K562 (cell line): ENCODE data around the gene MGAT1. TPM values are rescaled to one million over a fixed set of nuclear protein-coding genes. Genes with fewer than 3 reads are reported as not detected.
A peak's percentile ranks its signal among the peaks of the same experiment; 100 is the strongest.

ENCODE experiments used
- ATAC-seq: fragments of 200-7000 bp; cut with Tn5 transposase; 3 replicates; pipeline ENCODE4 v1.9.1; 2020; ENCODE audit warnings: moderate library complexity
- BruUV-seq: library from RNA; stranded (reverse); fragments of 400-500 nt; replicated peaks from 2 replicates; lab custom pipeline; 2021; lab: Mats Ljungman, UMichigan
- CTCF ChIA-PET: fragments of 300-600 bp; formaldehyde crosslinking; extraction: SDS; loops from one replicate; lab custom pipeline; 2021; ENCODE audit warnings: low intra/inter-chr PET ratio; lab: Yijun Ruan, JAX
- POLR2A ChIA-PET: fragments of 300-600, 350-650 bp; sonication (Branson Sonifier 250); formaldehyde crosslinking; extraction: SDS; loops from one replicate; lab custom pipeline; 2021; ENCODE audit warnings: antibody characterized with exemption, inconsistent platforms; lab: Yijun Ruan, JAX
- DNase-seq, 4 experiments: peaks; one replicate each; pipeline versions ENCODE4 v3.0.0 to v3.0.0-alpha.2; 2011 to 2018; ENCODE audit warnings: low spot score in 3 of 4, mixed read lengths in 3 of 4; ENCODE audit errors: extremely low read depth in 1 of 4
- FAIRE-seq: peaks from 2 replicates; lab custom pipeline; 2011; peaks lifted over from hg19 to GRCh38; lab: Jason Lieb, UNC
- H2AFZ ChIP-seq: 2 replicates; pipeline ENCODE4 v1.6.0; 2011; ENCODE audit warnings: low read depth, low read length, control low read depth, inconsistent platforms
- H3K27ac ChIP-seq: fragments of 200-600 bp; 3 replicates; pipeline ENCODE4 v1.8.0; 2011; ENCODE audit warnings: low read depth, mild to moderate bottlenecking, control low read depth, inconsistent platforms, low read length, moderate library complexity, mixed read lengths; ENCODE audit errors: extremely low read depth
- H3K27me3 ChIP-seq, 2 experiments: fragments of 300-600 bp in 1 of 2; 2 replicates in 1 of 2; 3 replicates in 1 of 2; pipeline versions ENCODE4 v1.6.0 to v1.8.0; 2011; ENCODE audit warnings: inconsistent platforms in 2 of 2, low read length in 2 of 2, mild to moderate bottlenecking in 1 of 2, mixed read lengths in 1 of 2, moderate library complexity in 1 of 2; ENCODE audit not compliant: control insufficient read depth in 2 of 2, insufficient read depth in 2 of 2
- H3K36me3 ChIP-seq: fragments of 300-600 bp; 3 replicates; pipeline ENCODE4 v1.8.0; 2011; ENCODE audit warnings: mild to moderate bottlenecking, low read length, inconsistent platforms; ENCODE audit not compliant: control insufficient read depth, insufficient read depth
- H3K4me1 ChIP-seq, 2 experiments: fragments of 200-600 bp in 1 of 2; replicated peaks in 1 of 2; 2 replicates in 1 of 2; 3 replicates in 1 of 2; pipeline versions ENCODE4 v1.5.1 to v1.8.0; 2011; ENCODE audit warnings: inconsistent platforms in 2 of 2, low read length in 2 of 2, mild to moderate bottlenecking in 1 of 2, mixed read lengths in 1 of 2, moderate library complexity in 1 of 2; ENCODE audit not compliant: control insufficient read depth in 2 of 2, insufficient read depth in 2 of 2
- H3K4me2 ChIP-seq: 2 replicates; pipeline ENCODE4 v1.6.1; 2011; ENCODE audit warnings: low read length, control low read depth, inconsistent platforms, mixed read lengths; ENCODE audit not compliant: insufficient read depth
- H3K4me3 ChIP-seq: fragments of 200-600 bp; sonication (generic), shearing (Covaris generic); 2 replicates; pipeline ENCODE4 v1.5.1; 2016; ENCODE audit warnings: control low read depth, inconsistent platforms
- H3K79me2 ChIP-seq: fragments of 200-600 bp; 3 replicates; pipeline ENCODE4 v1.8.0; 2011; ENCODE audit warnings: low read length, inconsistent platforms; ENCODE audit not compliant: control insufficient read depth, insufficient read depth
- H3K9ac ChIP-seq, 2 experiments: 2 replicates each; pipeline versions ENCODE4 v1.6.0 to v1.6.1; 2011; ENCODE audit warnings: low read depth in 2 of 2, low read length in 2 of 2, control low read depth in 1 of 2, inconsistent platforms in 1 of 2, mild to moderate bottlenecking in 1 of 2, mixed read lengths in 1 of 2; ENCODE audit not compliant: insufficient read depth in 1 of 2
- H3K9me1 ChIP-seq: one replicate; pipeline ENCODE4 v1.6.0; 2011; ENCODE audit warnings: inconsistent platforms, mild to moderate bottlenecking, low read length, moderate library complexity; ENCODE audit not compliant: control insufficient read depth, insufficient read depth
- H3K9me3 ChIP-seq: replicated peaks from 2 replicates; pipeline ENCODE4 v1.5.1; 2011; ENCODE audit warnings: low read depth, low read length, inconsistent platforms; ENCODE audit not compliant: control insufficient read depth, insufficient read depth
- H4K20me1 ChIP-seq: replicated peaks from 2 replicates; pipeline ENCODE4 v1.6.1; 2011; ENCODE audit warnings: low read length, inconsistent platforms, mixed read lengths; ENCODE audit not compliant: control insufficient read depth, insufficient read depth
- EHMT2 ChIP-seq: fragments of 450-650 bp; IDR thresholded peaks from 2 replicates; pipeline ENCODE4 v1.6.1; 2018; ENCODE audit warnings: antibody characterized with exemption
- ETV1 ChIP-seq: fragments of 450-650 bp; conservative IDR thresholded peaks from 2 replicates; pipeline ENCODE4 v1.6.1; 2016; ENCODE audit warnings: missing genetic modification characterization, control low read depth, low read depth, missing compliant biosample characterization
- FUS ChIP-seq: fragments of 200-400 bp; formaldehyde crosslinking; optimal IDR thresholded peaks from 2 replicates; pipeline ENCODE3; 2017; ENCODE audit warnings: low read depth, low read length
- GTF2F1 ChIP-seq: IDR thresholded peaks from 2 replicates; pipeline ENCODE4 v1.6.1; 2011; ENCODE audit warnings: low read depth, low read length, improper control_type of control experiment
- MAFF ChIP-seq: IDR thresholded peaks from 2 replicates; pipeline ENCODE4 v1.6.1; 2012; ENCODE audit warnings: low read length, improper control_type of control experiment
- PHF21A ChIP-seq: fragments of 450-650 bp; IDR thresholded peaks from 2 replicates; pipeline ENCODE4 v1.6.1; 2017; ENCODE audit warnings: low read depth, borderline replicate concordance
- SRF ChIP-seq, 2 experiments: fragments of 250-450, 450-650 bp in 1 of 2; sonication (Bioruptor Pico) in 1 of 2; sonication (generic) in 1 of 2; formaldehyde crosslinking; IDR thresholded peaks; 2 replicates each; pipeline versions ENCODE4 v1.5.0 to v1.5.1; 2020 to 2022; ENCODE audit warnings: mild to moderate bottlenecking in 1 of 2, missing genetic modification reagents in 1 of 2
- SRSF7 ChIP-seq: fragments of 200-400 bp; formaldehyde crosslinking; optimal IDR thresholded peaks from 2 replicates; pipeline ENCODE3; 2017; ENCODE audit warnings: mild to moderate bottlenecking, low read depth, low read length
- WGBS: fragments of 100-300 bp; shearing (Covaris generic); methylation state at CpG from one replicate; pipeline ENCODE4 v1.1.6; 2016; ENCODE audit warnings: low coverage, mixed read lengths; ENCODE audit not compliant: insufficient coverage; ENCODE audit errors: missing lambda C conversion rate; 5-methylcytosine and 5-hydroxymethylcytosine counted together
- in situ Hi-C: fragments of 300-500 bp; cut with MboI; formaldehyde crosslinking; loops from 4 replicates; pipeline ENCODE4 v1.15.0; 2018; ENCODE audit warnings: inconsistent platforms, mixed read lengths
- intact Hi-C: fragments of 100-400 bp; cut with micrococcal nuclease; formaldehyde crosslinking; loops from 2 replicates; pipeline ENCODE4 v1.14.2; 2022
- polyA plus RNA-seq, 8 experiments: library from polyadenylated mRNA; depleted of rRNA in 4 of 8; stranded (reverse) in 5 of 8; unstranded in 3 of 8; fragments of >200 nt; fragmentation: Nextera tagmentation in 2 of 8; fragmentation: Illumina TruSeq in 1 of 8; extraction: Ambion mirVana in 2 of 8; extraction: Trizol in 1 of 8; gene quantifications; 2 replicates each; pipeline versions ENCODE4 v1.2.1 to v1.2.3, GENCODE V29; 2011 to 2014; ENCODE audit warnings: inconsistent platforms in 1 of 8, missing spikeins in 1 of 8
- total RNA-seq, 7 experiments: library from RNA; depleted of rRNA in 6 of 7; stranded (reverse); fragments of >200 nt in 6 of 7; fragmentation: Illumina TruSeq in 2 of 7; extraction: Trizol in 2 of 7; gene quantifications; 2 replicates each; pipeline versions ENCODE4 v1.2.1 to v1.2.3, GENCODE V29; 2011 to 2021; ENCODE audit warnings: low replicate concordance in 1 of 7

The MGAT1 gene
- total and polyA plus RNA-seq, 9 of the 15 experiments (the other 6 are each of a cell fraction or from before 2014, with no cell fraction given) = 3.9 to 82.7 (median 44.5) TPM

- WGBS = 8% methylated on average over 6 of the region's 6 CpGs
- Histone ChIP-seq H3K9me1 (no peaks in the 10 kb centered on the region), H3K9me3 (no peaks in the 10 kb centered on the region), H4K20me1 (no peaks in the 10 kb centered on the region), H3K9ac (no peak overlapping the region), H3K4me2 (peak overlapping the region; percentile 3; the same call in 1 of the 2 replicates), H3K4me1 (peaks cover 2 to 3% of the 10 kb centered on the region in 2 experiments; a peak in 1 of 5 replicates), H3K4me3 (no peak overlapping the region), H3K79me2 (no peaks in the 10 kb centered on the region), H3K36me3 (no peaks in the 10 kb centered on the region), H3K27ac (no peak overlapping the region), H3K27me3 (peaks cover 48 to 70% of the 10 kb centered on the region in 2 experiments), H2AFZ (no peak overlapping the region)
- TF ChIP-seq ETV1 (tag) = no peak
- no peak for TF ChIP-seq SRSF7
- no peak for TF ChIP-seq FUS
- TF ChIP-seq EHMT2 = no peak
- no peak for TF ChIP-seq PHF21A
- no peak for TF ChIP-seq SRF (CRISPR knock-in tag; IDR thresholded peaks at IDR 0.05)
- no peak for TF ChIP-seq MAFF
- TF ChIP-seq GTF2F1 = no peak
- ChIA-PET POLR2A (interaction anchor here (0.6 kb wide), 1 partner anchor 40 kb away, joined by 3 read pairs; no protein-coding TSS in a partner anchor), CTCF (no interaction called here)
- BruUV-seq = no TSS peak
- intact Hi-C loops (no loop called here), in situ Hi-C loops (no loop called here)
- DNase-seq (no peak), FAIRE-seq (no peak), ATAC-seq (no peak)
Observed at GRCh38 chr5:180742727-180743126, 59.9 kb downstream of the MGAT1 start.
